K562 (cell line): Measurements from ENCODE around the gene OARD1. TPM values are rescaled to one million over a fixed set of nuclear protein-coding genes. Genes with fewer than 3 reads are reported as not detected.

Experiments
- C11orf30 ChIP-seq: fragments of 450-650 bp; IDR thresholded peaks from 2 replicates; pipeline ENCODE4 v1.6.1; 2016; ENCODE audit warnings: low read depth, mild to moderate bottlenecking
- CREM ChIP-seq: IDR thresholded peaks from 2 replicates; pipeline ENCODE4 v1.6.1; 2014; ENCODE audit warnings: antibody characterized with exemption, low read depth
- DDX20 ChIP-seq: fragments of 450-650 bp; IDR thresholded peaks from 2 replicates; pipeline ENCODE4 v1.6.1; 2016; ENCODE audit warnings: missing genetic modification characterization, low read depth, mild to moderate bottlenecking, missing compliant biosample characterization, moderate library complexity
- JUNB ChIP-seq: fragments of 450-650 bp; formaldehyde crosslinking; conservative IDR thresholded peaks from 2 replicates; pipeline ENCODE4 v1.4.0; 2020; ENCODE audit warnings: mild to moderate bottlenecking
- MTA1 ChIP-seq: fragments of 450-650 bp; IDR thresholded peaks from 2 replicates; pipeline ENCODE4 v1.6.1; 2017; ENCODE audit warnings: borderline replicate concordance
- RAD51 ChIP-seq: fragments of 450-650 bp; IDR thresholded peaks from 2 replicates; pipeline ENCODE4 v1.7.1; 2016; ENCODE audit warnings: low read depth, mild to moderate bottlenecking, borderline replicate concordance
- SP1 ChIP-seq: sonication (generic); formaldehyde crosslinking; IDR thresholded peaks from 2 replicates; pipeline ENCODE4 v1.8.1; 2022; ENCODE audit warnings: mild to moderate bottlenecking, missing genetic modification reagents
- SP2 ChIP-seq: IDR thresholded peaks from 2 replicates; pipeline ENCODE4 v1.6.1; 2011; ENCODE audit warnings: mild to moderate bottlenecking, low read depth, low read length, moderate library complexity; ENCODE audit not compliant: poor library complexity, severe bottlenecking; ENCODE audit errors: extremely low read depth
- TSC22D4 ChIP-seq: fragments of 450-650 bp; IDR thresholded peaks from 2 replicates; pipeline ENCODE4 v1.6.1; 2016; ENCODE audit warnings: missing genetic modification characterization, missing biosample characterization, control low read depth
- ZKSCAN8 ChIP-seq: fragments of 200-800 bp; sonication (Bioruptor generic); IDR thresholded peaks from 2 replicates; pipeline ENCODE4 v1.6.1; 2016; ENCODE audit warnings: missing genetic modification characterization, missing compliant biosample characterization
- ZNF407 ChIP-seq: fragments of 450-650 bp; IDR thresholded peaks from 2 replicates; pipeline ENCODE4 v1.6.1; 2016; ENCODE audit warnings: low read depth
- ZNF592 ChIP-seq: fragments of 450-650 bp; IDR thresholded peaks from 2 replicates; pipeline ENCODE4 v1.6.1; 2017; ENCODE audit warnings: antibody characterized with exemption, mild to moderate bottlenecking
- ZNF75A ChIP-seq: fragments of 450-650 bp; formaldehyde crosslinking; IDR thresholded peaks from 2 replicates; pipeline ENCODE4 v1.4.0; 2020; ENCODE audit warnings: mild to moderate bottlenecking
- polyA plus RNA-seq, 8 experiments: library from polyadenylated mRNA; depleted of rRNA in 4 of 8; stranded (reverse) in 5 of 8; unstranded in 3 of 8; fragments of >200 nt; fragmentation: Nextera tagmentation in 2 of 8; fragmentation: Illumina TruSeq in 1 of 8; extraction: Ambion mirVana in 2 of 8; extraction: Trizol in 1 of 8; gene quantifications; 2 replicates each; pipeline versions ENCODE4 v1.2.1 to v1.2.3, GENCODE V29; 2011 to 2014; ENCODE audit warnings: inconsistent platforms in 1 of 8, missing spikeins in 1 of 8
- total RNA-seq, 7 experiments: library from RNA; depleted of rRNA in 6 of 7; stranded (reverse); fragments of >200 nt in 6 of 7; fragmentation: Illumina TruSeq in 2 of 7; extraction: Trizol in 2 of 7; gene quantifications; 2 replicates each; pipeline versions ENCODE4 v1.2.1 to v1.2.3, GENCODE V29; 2011 to 2021; ENCODE audit warnings: low replicate concordance in 1 of 7

Gene OARD1
- total and polyA plus RNA-seq, 9 of the 15 experiments (the other 6 are each of a cell fraction or from before 2014, with no cell fraction given), result 43.4 to 88.3 (median 61.1) TPM

- TF ChIP-seq SP1 (CRISPR knock-in tag) (peak; percentile 8; the same call in 1 of the 2 replicates), DDX20 (tag) (no peak), MTA1 (no peak), SP2 (no peak), ZNF407 (no peak), C11orf30 (no peak), RAD51 (no peak), ZNF75A (CRISPR knock-in tag) (no peak), CREM (no peak), JUNB (CRISPR knock-in tag) (no peak), ZKSCAN8 (CRISPR knock-in tag) (no peak), TSC22D4 (tag) (no peak), ZNF592 (no peak; the same call in 1 of the 2 replicates)
These were observed 2.7 kb upstream of the OARD1 start (continued) for GRCh38 chr6:41074692-41075436.
